ENCODE measurements around the gene MSTO1.
"Not testable (repeated sequence)": the region's sequence is repeated elsewhere in the genome, so short reads cannot be mapped to it uniquely, and the experiment has no call there.

Gene MSTO1

GRCh38 chr1:155609515-155610256 is at the start of gene MSTO1:
Gene MSTO1, plus strand, starts transcription at chr1:155610218. Its CDS starts 31 bp downstream, at chr1:155610249.
- DNase-seq (ENCODE audit: low read depth in 2 of 2), result peak; percentile 92 to 94

- not testable (repeated sequence) for DNase-seq (ENCODE audit: low read depth in 2 of 2)
Observed at GRCh38 chr1:155561779-155562580, 48.0 kb upstream of the MSTO1 start.

- DNase-seq (ENCODE audit: low read depth in 2 of 2), result peak; percentile 86
Observed at GRCh38 chr1:155562581-155563376, 47.2 kb upstream of the MSTO1 start, which contains the start of gene ASH1L. Gene ASH1L, minus strand, starts transcription at chr1:155562803. Its CDS starts 41,284 bp downstream, at chr1:155521519.

GRCh38 chr1:155563377-155564022 is 46.5 kb upstream of the MSTO1 start:
- not testable (repeated sequence) for DNase-seq (ENCODE audit: low read depth in 2 of 2)

- no peak for DNase-seq (ENCODE audit: low read depth in 2 of 2)
Observed at GRCh38 chr1:155569988-155570592, 39.9 kb upstream of the MSTO1 start.

- no peak for DNase-seq (ENCODE audit: low read depth in 2 of 2)
Observed at GRCh38 chr1:155570593-155570990, 39.4 kb upstream of the MSTO1 start.

GRCh38 chr1:155574077-155574476 is 35.9 kb upstream of the MSTO1 start:
- DNase-seq (ENCODE audit: low read depth in 2 of 2), result no peak

GRCh38 chr1:155575608-155576007 is 34.4 kb upstream of the MSTO1 start:
- DNase-seq (ENCODE audit: low read depth in 2 of 2), result not testable (repeated sequence)

GRCh38 chr1:155583846-155584245 is 26.2 kb upstream of the MSTO1 start:
- DNase-seq (ENCODE audit: low read depth in 2 of 2), result not testable (repeated sequence)

GRCh38 chr1:155589282-155589681 is 20.7 kb upstream of the MSTO1 start:
- DNase-seq (ENCODE audit: low read depth in 2 of 2), result not testable (repeated sequence)

GRCh38 chr1:155590516-155591247 is 19.3 kb upstream of the MSTO1 start:
- not testable (repeated sequence) for DNase-seq (ENCODE audit: low read depth in 2 of 2)

- peak; percentile 18 for DNase-seq (ENCODE audit: low read depth in 2 of 2)
Observed at GRCh38 chr1:155591770-155592169, 18.2 kb upstream of the MSTO1 start.

- DNase-seq (ENCODE audit: low read depth in 2 of 2), result not testable (repeated sequence)
Observed at GRCh38 chr1:155595877-155596474, 14.0 kb upstream of the MSTO1 start.

GRCh38 chr1:155596864-155597263 is 13.2 kb upstream of the MSTO1 start:
- DNase-seq (ENCODE audit: low read depth in 2 of 2), result no peak

- DNase-seq (ENCODE audit: low read depth in 2 of 2), result no peak
Observed at GRCh38 chr1:155598842-155599331, 11.1 kb upstream of the MSTO1 start.

- DNase-seq (ENCODE audit: low read depth in 2 of 2), result not testable (repeated sequence)
Observed at GRCh38 chr1:155599828-155600572, 10.0 kb upstream of the MSTO1 start.

GRCh38 chr1:155607708-155608107 is 2.3 kb upstream of the MSTO1 start:
- DNase-seq (ENCODE audit: low read depth in 2 of 2), result no peak

GRCh38 chr1:155608888-155609225 is 1.2 kb upstream of the MSTO1 start:
- DNase-seq (ENCODE audit: low read depth in 2 of 2), result no peak

- DNase-seq (ENCODE audit: low read depth in 2 of 2), result not testable (repeated sequence)
Observed at GRCh38 chr1:155610257-155610647, 234 bp downstream of the MSTO1 start.
